ENCODE results near the gene ACKR3.

Gene ACKR3

DNA sequence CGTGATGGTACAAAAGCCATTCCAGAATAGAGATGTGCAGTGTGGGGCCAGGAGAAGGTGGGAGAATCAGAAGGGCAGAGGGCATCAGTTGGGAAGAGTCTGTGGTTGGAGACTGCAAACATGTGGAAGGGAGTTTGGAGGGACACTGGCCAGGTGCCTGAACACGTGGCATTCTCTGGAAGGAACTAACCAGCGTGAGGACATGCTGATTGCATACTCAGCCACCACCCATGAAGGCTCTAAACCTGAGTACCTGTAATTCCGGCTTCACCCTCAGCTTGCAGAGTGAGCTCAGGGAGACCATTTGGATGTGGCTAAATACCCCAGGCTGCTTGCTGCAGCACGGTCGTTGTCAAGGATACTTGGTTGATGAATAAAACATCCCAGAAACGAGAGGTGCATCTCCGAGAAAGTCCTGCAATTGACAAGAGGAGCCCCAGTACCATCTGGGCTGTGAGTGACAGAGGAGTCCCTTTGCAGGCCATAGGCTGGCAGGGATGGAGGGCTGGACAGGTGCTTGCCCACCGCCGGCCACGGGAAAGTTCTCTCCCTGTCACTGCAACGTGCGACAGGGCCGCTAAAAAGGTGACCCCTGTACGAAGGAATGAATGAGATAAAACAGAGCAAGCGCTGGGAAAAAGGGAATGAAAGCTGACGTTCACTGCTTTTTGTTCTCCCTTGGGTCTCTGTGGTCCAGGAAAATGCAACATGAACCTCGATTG is 5.0 kb downstream of the ACKR3 start:
- H3K36me3 ChIP-seq: no peaks in the 10 kb centered on the region
- TF ChIP-seq, protein P1, sequence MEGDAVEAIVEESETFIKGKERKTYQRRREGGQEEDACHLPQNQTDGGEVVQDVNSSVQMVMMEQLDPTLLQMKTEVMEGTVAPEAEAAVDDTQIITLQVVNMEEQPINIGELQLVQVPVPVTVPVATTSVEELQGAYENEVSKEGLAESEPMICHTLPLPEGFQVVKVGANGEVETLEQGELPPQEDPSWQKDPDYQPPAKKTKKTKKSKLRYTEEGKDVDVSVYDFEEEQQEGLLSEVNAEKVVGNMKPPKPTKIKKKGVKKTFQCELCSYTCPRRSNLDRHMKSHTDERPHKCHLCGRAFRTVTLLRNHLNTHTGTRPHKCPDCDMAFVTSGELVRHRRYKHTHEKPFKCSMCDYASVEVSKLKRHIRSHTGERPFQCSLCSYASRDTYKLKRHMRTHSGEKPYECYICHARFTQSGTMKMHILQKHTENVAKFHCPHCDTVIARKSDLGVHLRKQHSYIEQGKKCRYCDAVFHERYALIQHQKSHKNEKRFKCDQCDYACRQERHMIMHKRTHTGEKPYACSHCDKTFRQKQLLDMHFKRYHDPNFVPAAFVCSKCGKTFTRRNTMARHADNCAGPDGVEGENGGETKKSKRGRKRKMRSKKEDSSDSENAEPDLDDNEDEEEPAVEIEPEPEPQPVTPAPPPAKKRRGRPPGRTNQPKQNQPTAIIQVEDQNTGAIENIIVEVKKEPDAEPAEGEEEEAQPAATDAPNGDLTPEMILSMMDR (IDR thresholded peaks at IDR 0.05): no peak
- no peak overlapping the region for H3K27ac ChIP-seq
- peaks cover 17% of the 10 kb centered on the region for H3K27me3 ChIP-seq
- no peaks in the 10 kb centered on the region for H3K9me3 ChIP-seq
- H3K4me1 ChIP-seq (ENCODE audit: control insufficient read depth in 1 of 2, insufficient read depth in 1 of 2, low read depth in 1 of 2, low read length in 1 of 2): peaks cover 3 to 4% of the 10 kb centered on the region in 2 experiments
- no peak overlapping the region for H3K4me3 ChIP-seq (ENCODE audit: low read depth in 1 of 2, low read length in 1 of 2)

DNA sequence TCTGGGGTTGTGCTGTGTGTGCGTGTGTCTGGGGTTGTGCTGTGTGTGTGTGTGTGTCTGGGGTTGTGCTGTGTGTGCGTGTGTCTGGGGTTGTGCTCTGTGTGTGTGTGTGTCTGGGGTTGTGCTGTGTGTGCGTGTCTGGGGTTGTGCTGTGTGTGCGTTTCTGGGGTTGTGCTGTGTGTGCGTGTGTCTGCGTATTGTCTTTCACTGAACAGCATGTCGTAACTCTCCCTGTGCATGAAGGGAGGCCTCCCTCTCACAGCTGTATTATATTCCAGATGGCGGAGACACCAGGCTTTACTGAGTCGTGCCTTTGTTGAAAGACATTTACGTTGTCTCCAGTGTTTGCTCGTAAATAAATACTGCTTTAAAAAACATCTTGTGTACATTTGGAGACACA is 5.9 kb downstream of the ACKR3 start:
- Histone ChIP-seq H3K4me1 (ENCODE audit: control insufficient read depth in 1 of 2, insufficient read depth in 1 of 2, low read depth in 1 of 2, low read length in 1 of 2) (no peaks in the 10 kb centered on the region), H3K9me3 (no peaks in the 10 kb centered on the region), H3K36me3 (no peaks in the 10 kb centered on the region), H3K4me3 (ENCODE audit: low read depth in 1 of 2, low read length in 1 of 2) (no peak overlapping the region), H3K27ac (no peak overlapping the region), H3K27me3 (peaks cover 7% of the 10 kb centered on the region)
- TF ChIP-seq, protein P1 (IDR thresholded peaks at IDR 0.05): no peak

DNA sequence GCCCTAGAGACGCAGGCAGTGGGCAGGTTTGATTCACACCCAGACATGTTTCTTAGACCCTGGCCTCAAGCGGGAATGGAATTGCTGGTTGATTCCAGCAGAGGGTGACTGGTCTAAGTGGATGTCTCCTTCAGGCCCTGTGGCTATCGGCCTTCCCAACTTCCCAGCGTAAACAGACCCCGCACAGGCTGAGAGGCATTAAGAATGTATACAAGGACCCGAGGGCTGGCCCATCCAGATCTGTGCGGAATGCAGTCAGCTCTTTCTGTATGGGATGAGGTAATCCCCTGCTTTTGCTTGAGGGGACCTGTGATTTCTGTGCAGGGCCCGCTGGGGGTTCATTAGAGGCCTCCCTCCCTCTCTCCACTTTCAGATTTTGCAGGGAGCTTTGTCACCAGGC is 6.5 kb downstream of the ACKR3 start:
- Histone ChIP-seq H3K4me3 (ENCODE audit: low read depth in 1 of 2, low read length in 1 of 2) (no peak overlapping the region), H3K36me3 (no peaks in the 10 kb centered on the region), H3K27ac (no peak overlapping the region), H3K27me3 (peaks cover 2% of the 10 kb centered on the region), H3K4me1 (ENCODE audit: control insufficient read depth in 1 of 2, insufficient read depth in 1 of 2, low read depth in 1 of 2, low read length in 1 of 2) (no peaks in the 10 kb centered on the region), H3K9me3 (no peaks in the 10 kb centered on the region)
- TF ChIP-seq, protein P1 (IDR thresholded peaks at IDR 0.05): no peak

DNA sequence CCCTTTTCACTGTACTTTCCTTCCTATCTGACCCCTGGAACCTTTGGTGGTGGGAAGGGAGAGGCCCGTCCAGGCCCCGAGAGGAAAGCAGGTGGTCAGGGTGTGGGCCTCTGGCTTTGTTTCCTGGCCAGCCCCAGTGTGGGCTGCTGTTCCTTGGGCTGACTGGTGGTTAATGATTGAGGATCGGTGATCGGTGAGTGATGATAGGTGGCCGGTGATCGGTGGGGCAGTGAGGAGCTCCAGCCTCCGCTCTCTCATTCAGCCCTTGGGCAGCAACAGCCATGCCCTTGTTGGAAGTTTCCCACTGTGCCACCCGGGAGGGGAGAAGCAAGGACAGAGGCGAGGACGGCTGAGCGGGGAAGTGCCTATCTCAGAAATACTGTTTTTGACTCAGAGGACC is 7.3 kb downstream of the ACKR3 start:
- H3K4me3 ChIP-seq (ENCODE audit: low read depth in 1 of 2, low read length in 1 of 2): no peak overlapping the region
- no peaks in the 10 kb centered on the region for H3K4me1 ChIP-seq (ENCODE audit: control insufficient read depth in 1 of 2, insufficient read depth in 1 of 2, low read depth in 1 of 2, low read length in 1 of 2)
- H3K27me3 ChIP-seq: no peaks in the 10 kb centered on the region
- H3K9me3 ChIP-seq: no peaks in the 10 kb centered on the region
- TF ChIP-seq, protein P1 (IDR thresholded peaks at IDR 0.05): no peak
- no peak overlapping the region for H3K27ac ChIP-seq
- no peaks in the 10 kb centered on the region for H3K36me3 ChIP-seq

DNA sequence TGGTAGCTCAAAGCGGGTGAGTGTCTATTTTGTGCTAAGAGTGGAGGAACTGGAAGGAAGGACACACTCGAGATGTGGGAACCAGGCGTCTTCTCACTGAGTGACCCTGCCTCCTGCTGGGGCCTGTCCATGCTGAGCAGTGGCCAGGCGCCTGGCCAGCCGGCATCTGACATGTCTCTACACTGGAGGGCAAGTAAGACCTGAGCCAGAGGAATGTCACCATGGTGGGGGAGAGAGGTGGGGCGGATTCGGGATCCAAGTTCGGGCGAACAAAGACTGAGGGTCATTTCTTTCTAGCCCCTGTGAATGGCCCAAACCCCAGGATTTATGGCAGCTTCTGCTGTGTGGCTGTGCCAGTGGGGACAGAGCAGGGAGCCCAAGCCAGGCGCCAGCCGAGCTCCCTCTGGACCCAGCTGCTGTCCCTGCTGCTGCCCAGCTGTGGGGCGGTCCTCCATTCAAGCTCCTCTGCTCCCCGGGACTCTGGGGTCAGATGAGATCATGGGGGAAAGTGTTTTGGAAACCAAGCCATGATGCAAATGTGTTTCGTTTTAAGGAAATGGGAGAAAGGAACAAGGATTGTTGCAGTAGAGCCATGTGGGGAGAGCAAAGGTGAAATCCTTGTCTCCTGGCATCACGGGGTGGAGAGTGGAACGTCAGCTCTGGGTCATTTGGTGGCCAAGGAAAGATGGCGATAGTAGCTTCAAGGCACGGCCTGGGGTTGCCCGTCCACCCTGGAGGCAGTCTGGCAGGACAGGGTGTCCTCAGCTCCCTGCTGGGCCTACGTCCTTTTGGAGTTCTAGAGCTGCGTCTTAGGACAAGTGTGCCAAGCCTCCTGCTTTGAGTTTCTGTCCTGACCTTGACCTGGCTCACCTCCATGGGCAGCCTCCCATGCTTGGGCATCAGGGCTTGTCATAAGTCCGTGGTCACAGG is 8.1 kb downstream of the ACKR3 start:
- H3K36me3 ChIP-seq: no peaks in the 10 kb centered on the region
- TF ChIP-seq, protein P1 (IDR thresholded peaks at IDR 0.05): no peak
- H3K4me1 ChIP-seq (ENCODE audit: control insufficient read depth in 1 of 2, insufficient read depth in 1 of 2, low read depth in 1 of 2, low read length in 1 of 2): no peaks in the 10 kb centered on the region

More for the DNA sequence above, 8.1 kb downstream of the ACKR3 start:
- Histone ChIP-seq H3K4me3 (ENCODE audit: low read depth in 1 of 2, low read length in 1 of 2) (no peak overlapping the region), H3K9me3 (no peaks in the 10 kb centered on the region), H3K27ac (no peak overlapping the region), H3K27me3 (no peaks in the 10 kb centered on the region)

Data from neutrophil (primary cell).